ENCODE results near the gene LRRC74A. TPM values are rescaled to one million over a fixed set of nuclear protein-coding genes. Genes with fewer than 3 reads are reported as not detected.

Gene LRRC74A
- total RNA-seq, 1 donor from 2014 or later, result not detected

DNA sequence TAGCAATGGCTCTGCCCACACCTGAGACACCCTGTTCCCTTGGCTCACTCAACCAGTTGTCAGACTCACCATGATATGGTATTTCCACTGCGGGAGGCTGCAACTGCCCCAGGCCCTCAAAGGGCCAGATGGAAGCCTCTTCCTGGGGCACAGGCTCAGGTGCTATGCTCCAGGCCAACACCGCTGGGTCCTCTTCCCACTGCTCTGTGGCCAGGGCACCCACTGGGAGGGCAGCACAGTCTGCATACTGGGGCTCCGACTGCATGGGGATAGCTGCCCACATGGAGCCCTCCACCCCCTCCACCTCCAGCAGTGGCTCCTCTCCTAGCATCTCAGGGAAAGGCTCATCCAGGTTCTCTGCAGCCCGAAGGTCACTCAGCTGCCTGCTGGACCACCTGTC is 17.2 kb upstream of the LRRC74A start:
- H3K4me3 Mint-ChIP-seq (ENCODE audit: unreplicated experiment), result no peak overlapping the region

DNA sequence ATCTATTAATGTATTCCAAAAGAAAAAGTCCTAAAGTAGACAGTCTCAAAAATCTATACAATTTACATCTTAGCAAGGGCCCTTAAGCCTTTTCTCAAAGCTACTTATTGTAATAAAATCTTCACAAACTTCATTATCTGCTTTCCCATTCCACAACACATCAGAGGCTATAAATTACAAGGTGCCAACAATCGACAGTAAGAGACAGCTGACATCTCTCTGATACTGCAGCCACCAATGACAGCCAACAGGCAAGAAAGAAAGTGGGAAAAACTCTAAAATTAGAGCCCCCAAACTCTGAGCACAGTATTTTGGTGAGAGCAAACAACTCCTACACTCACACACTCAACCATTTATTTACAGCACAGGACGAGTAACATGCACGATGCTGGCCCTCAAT is 15.7 kb upstream of the LRRC74A start:
- no peaks in the 10 kb centered on the region for H3K9me3 Mint-ChIP-seq (ENCODE audit: unreplicated experiment)
- H3K27ac Mint-ChIP-seq (ENCODE audit: unreplicated experiment), result peak overlapping the region; percentile 70
- H3K4me3 Mint-ChIP-seq (ENCODE audit: unreplicated experiment), result peak overlapping the region; percentile 93
- H3K27me3 Mint-ChIP-seq (ENCODE audit: unreplicated experiment), result no peaks in the 10 kb centered on the region
- peaks cover 19% of the 10 kb centered on the region for H3K4me1 Mint-ChIP-seq (ENCODE audit: unreplicated experiment)
- TF ChIP-seq, protein P1, sequence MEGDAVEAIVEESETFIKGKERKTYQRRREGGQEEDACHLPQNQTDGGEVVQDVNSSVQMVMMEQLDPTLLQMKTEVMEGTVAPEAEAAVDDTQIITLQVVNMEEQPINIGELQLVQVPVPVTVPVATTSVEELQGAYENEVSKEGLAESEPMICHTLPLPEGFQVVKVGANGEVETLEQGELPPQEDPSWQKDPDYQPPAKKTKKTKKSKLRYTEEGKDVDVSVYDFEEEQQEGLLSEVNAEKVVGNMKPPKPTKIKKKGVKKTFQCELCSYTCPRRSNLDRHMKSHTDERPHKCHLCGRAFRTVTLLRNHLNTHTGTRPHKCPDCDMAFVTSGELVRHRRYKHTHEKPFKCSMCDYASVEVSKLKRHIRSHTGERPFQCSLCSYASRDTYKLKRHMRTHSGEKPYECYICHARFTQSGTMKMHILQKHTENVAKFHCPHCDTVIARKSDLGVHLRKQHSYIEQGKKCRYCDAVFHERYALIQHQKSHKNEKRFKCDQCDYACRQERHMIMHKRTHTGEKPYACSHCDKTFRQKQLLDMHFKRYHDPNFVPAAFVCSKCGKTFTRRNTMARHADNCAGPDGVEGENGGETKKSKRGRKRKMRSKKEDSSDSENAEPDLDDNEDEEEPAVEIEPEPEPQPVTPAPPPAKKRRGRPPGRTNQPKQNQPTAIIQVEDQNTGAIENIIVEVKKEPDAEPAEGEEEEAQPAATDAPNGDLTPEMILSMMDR (IDR thresholded peaks at IDR 0.05), result no peak
- peaks cover 14% of the 10 kb centered on the region for H3K36me3 Mint-ChIP-seq (ENCODE audit: unreplicated experiment)
- no peak for DNase-seq (ENCODE audit: extremely low spot score, unreplicated experiment)

More for the DNA sequence above, 17.2 kb upstream of the LRRC74A start:
- Mint-ChIP-seq H3K9me3 (ENCODE audit: unreplicated experiment) (no peaks in the 10 kb centered on the region), H3K36me3 (ENCODE audit: unreplicated experiment) (peaks cover 15% of the 10 kb centered on the region), H3K27me3 (ENCODE audit: unreplicated experiment) (no peaks in the 10 kb centered on the region), H3K27ac (ENCODE audit: unreplicated experiment) (no peak overlapping the region), H3K4me1 (ENCODE audit: unreplicated experiment) (peaks cover 19% of the 10 kb centered on the region)
- TF ChIP-seq, protein P1 (IDR thresholded peaks at IDR 0.05), result no peak
- DNase-seq (ENCODE audit: extremely low spot score, unreplicated experiment), result peak; percentile 78

DNA sequence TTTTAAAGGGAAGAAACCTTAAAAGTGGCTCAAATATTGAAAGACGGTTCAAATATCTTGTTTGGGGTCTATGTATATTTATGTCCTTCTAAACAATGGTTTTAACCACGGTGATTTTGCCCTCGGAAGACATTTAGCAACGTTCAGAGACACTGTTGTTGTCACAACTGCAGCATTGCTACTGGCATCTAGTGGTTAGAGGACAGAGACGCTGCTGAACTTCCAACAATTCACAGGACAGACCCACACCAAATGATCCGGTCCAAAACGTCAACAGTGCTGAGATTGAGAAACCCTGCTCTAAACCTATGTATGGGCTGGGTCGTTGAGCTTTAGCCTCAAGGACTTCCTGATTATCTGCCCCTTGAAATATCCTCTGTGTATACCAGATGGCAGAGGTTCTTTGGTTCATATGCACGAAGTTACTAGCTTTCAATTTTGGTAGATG is 15.2 kb upstream of the LRRC74A start:
- Mint-ChIP-seq H3K27me3 (ENCODE audit: unreplicated experiment) (no peaks in the 10 kb centered on the region), H3K36me3 (ENCODE audit: unreplicated experiment) (peaks cover 14% of the 10 kb centered on the region), H3K4me1 (ENCODE audit: unreplicated experiment) (peaks cover 19% of the 10 kb centered on the region), H3K9me3 (ENCODE audit: unreplicated experiment) (no peaks in the 10 kb centered on the region), H3K4me3 (ENCODE audit: unreplicated experiment) (peak overlapping the region; percentile 93), H3K27ac (ENCODE audit: unreplicated experiment) (peak overlapping the region; percentile 70)
- DNase-seq (ENCODE audit: extremely low spot score, unreplicated experiment), result no peak
- TF ChIP-seq, protein P1 (IDR thresholded peaks at IDR 0.05), result peak; percentile 65

DNA sequence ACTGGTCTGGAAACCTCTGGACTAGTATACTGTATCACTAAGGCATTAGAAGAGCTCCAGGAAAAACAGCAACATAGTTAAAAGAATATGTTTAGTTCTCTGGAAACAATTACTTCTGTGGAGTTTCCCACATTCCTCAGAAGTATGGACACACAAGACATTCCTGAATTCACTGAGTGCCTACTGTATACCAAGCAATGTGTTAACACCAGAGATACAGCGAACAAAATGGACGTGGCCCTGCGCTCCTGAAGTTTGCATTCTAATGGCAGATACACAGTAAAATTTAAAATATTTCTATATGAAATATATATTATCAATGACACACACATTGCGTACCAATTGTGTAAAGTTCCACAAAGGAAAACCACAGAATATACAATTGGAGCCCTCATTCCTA is 14.6 kb upstream of the LRRC74A start:
- Mint-ChIP-seq H3K4me1 (ENCODE audit: unreplicated experiment) (peaks cover 19% of the 10 kb centered on the region), H3K36me3 (ENCODE audit: unreplicated experiment) (peaks cover 14% of the 10 kb centered on the region), H3K9me3 (ENCODE audit: unreplicated experiment) (no peaks in the 10 kb centered on the region), H3K27me3 (ENCODE audit: unreplicated experiment) (no peaks in the 10 kb centered on the region), H3K27ac (ENCODE audit: unreplicated experiment) (peak overlapping the region; percentile 73), H3K4me3 (ENCODE audit: unreplicated experiment) (peak overlapping the region; percentile 93)
- no peak for DNase-seq (ENCODE audit: extremely low spot score, unreplicated experiment)
- TF ChIP-seq, protein P1 (IDR thresholded peaks at IDR 0.05), result no peak

DNA sequence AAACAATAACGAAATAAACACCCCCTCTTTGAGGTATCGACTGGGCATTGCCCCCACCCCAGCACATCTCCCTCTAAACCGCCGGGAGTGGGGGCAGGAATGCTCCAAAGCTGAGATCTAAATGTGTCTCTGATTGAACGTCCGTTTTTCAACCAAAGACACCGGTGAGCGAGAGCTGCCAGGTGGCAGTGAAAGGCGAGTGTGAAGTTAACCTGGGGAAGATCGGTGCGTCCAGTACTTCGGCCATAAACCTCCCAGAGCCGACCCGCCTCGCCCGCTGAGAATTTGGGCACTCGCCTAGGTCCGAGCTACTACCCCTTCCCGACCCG is 14.2 kb upstream of the LRRC74A start:
- no peak for DNase-seq (ENCODE audit: extremely low spot score, unreplicated experiment)
- Mint-ChIP-seq H3K9me3 (ENCODE audit: unreplicated experiment) (no peaks in the 10 kb centered on the region), H3K4me3 (ENCODE audit: unreplicated experiment) (peak overlapping the region; percentile 93), H3K36me3 (ENCODE audit: unreplicated experiment) (peaks cover 11% of the 10 kb centered on the region), H3K4me1 (ENCODE audit: unreplicated experiment) (peaks cover 19% of the 10 kb centered on the region), H3K27me3 (ENCODE audit: unreplicated experiment) (no peaks in the 10 kb centered on the region), H3K27ac (ENCODE audit: unreplicated experiment) (peak overlapping the region; percentile 73)
- TF ChIP-seq, protein P1 (IDR thresholded peaks at IDR 0.05), result no peak

All from osteocyte (in vitro differentiated cells).